ENCODE measurements around the gene SOX13.

GRCh38 chr1:204072931-204073836 is at the start of gene SOX13:
- TF ChIP-seq CTCF (conservative IDR thresholded peaks at IDR 0.05; ENCODE audit: low read depth, low read length) (peak; percentile 32), EZH2phosphoT487 (IDR thresholded peaks at IDR 0.05; ENCODE audit: borderline replicate concordance, low read length) (no peak), EZH2 (IDR thresholded peaks at IDR 0.05; ENCODE audit: low read length, unreplicated experiment) (no peak)

Measured in PC-3 (cell line).